Stimulated activated CD8-positive, alpha-beta memory T cell treated with anti-CD3 and anti-CD28 coated beads, Interleukin-12 subunit alpha, Interleukin-12 subunit beta, amount 100 ng/mL, for 4 hours (primary cell): Measurements from ENCODE around the gene MACROD2.

Experiments used
- DNase-seq: peaks from one replicate; pipeline ENCODE4 v3.0.0-alpha.2; 2020; ENCODE audit warnings: low read depth

MACROD2 gene

GRCh38 chr20:14759979-14760378, 764.7 kb downstream of the MACROD2 start:
- no peak for DNase-seq

GRCh38 chr20:14761903-14762302, 766.6 kb downstream of the MACROD2 start:
- DNase-seq: no peak

- no peak for DNase-seq
Measured at GRCh38 chr20:14764511-14765369, 769.4 kb downstream of the MACROD2 start.

- DNase-seq: no peak
Measured at GRCh38 chr20:14765370-14765701, 770.0 kb downstream of the MACROD2 start.

GRCh38 chr20:14773486-14773885, 778.2 kb downstream of the MACROD2 start:
- DNase-seq: no peak

- no peak for DNase-seq
Measured at GRCh38 chr20:14775778-14776177, 780.5 kb downstream of the MACROD2 start.

- DNase-seq: no peak
Measured at GRCh38 chr20:14777591-14777990, 782.3 kb downstream of the MACROD2 start.

- DNase-seq: no peak
Measured at GRCh38 chr20:14778096-14778495, 782.8 kb downstream of the MACROD2 start.

- DNase-seq: no peak
Measured at GRCh38 chr20:14778875-14779274, 783.6 kb downstream of the MACROD2 start.

GRCh38 chr20:14780508-14780907, 785.2 kb downstream of the MACROD2 start:
- no peak for DNase-seq

GRCh38 chr20:14782731-14783130, 787.4 kb downstream of the MACROD2 start:
- DNase-seq: no peak

GRCh38 chr20:14783766-14784165, 788.5 kb downstream of the MACROD2 start:
- DNase-seq: no peak

GRCh38 chr20:14785065-14785743, 789.9 kb downstream of the MACROD2 start:
- no peak for DNase-seq

- no peak for DNase-seq
Measured at GRCh38 chr20:14790190-14790589, 794.9 kb downstream of the MACROD2 start.

GRCh38 chr20:14790771-14791620, 795.7 kb downstream of the MACROD2 start:
- no peak for DNase-seq

GRCh38 chr20:14792915-14793314, 797.6 kb downstream of the MACROD2 start:
- no peak for DNase-seq

- no peak for DNase-seq
Measured at GRCh38 chr20:14799545-14800216, 804.4 kb downstream of the MACROD2 start.

- no peak for DNase-seq
Measured at GRCh38 chr20:14800707-14801425, 805.5 kb downstream of the MACROD2 start.

- DNase-seq: no peak
Measured at GRCh38 chr20:14801591-14802325, 806.4 kb downstream of the MACROD2 start.

- DNase-seq: no peak
Measured at GRCh38 chr20:14807224-14807623, 811.9 kb downstream of the MACROD2 start.

GRCh38 chr20:14815340-14815739, 820.0 kb downstream of the MACROD2 start:
- no peak for DNase-seq
